K562 (cell line): ENCODE measurements around the gene RNF217. TPM values are rescaled to one million over a fixed set of nuclear protein-coding genes. Genes with fewer than 3 reads are reported as not detected.

Source experiments
- ARHGAP35 ChIP-seq: fragments of 450-650 bp; IDR thresholded peaks from 2 replicates; pipeline ENCODE4 v1.6.1; 2018; ENCODE audit not compliant: partially characterized antibody
- ARID2 ChIP-seq: fragments of 450-650 bp; IDR thresholded peaks from 2 replicates; pipeline ENCODE4 v1.6.1; 2017; ENCODE audit warnings: antibody characterized with exemption, mild to moderate bottlenecking
- ATF1 ChIP-seq, 2 experiments: fragments of 450-650 bp in 1 of 2; IDR thresholded peaks; 2 replicates each; pipeline ENCODE4 v1.6.1; 2016; ENCODE audit warnings: missing compliant biosample characterization in 1 of 2, missing genetic modification characterization in 1 of 2
- BCL6 ChIP-seq: fragments of 250-450 bp; sonication (Bioruptor Pico); IDR thresholded peaks from 2 replicates; pipeline ENCODE4 v1.4.0; 2020
- BCOR ChIP-seq: fragments of 450-650 bp; IDR thresholded peaks from 2 replicates; pipeline ENCODE4 v1.6.1; 2016
- C11orf30 ChIP-seq: fragments of 450-650 bp; IDR thresholded peaks from 2 replicates; pipeline ENCODE4 v1.6.1; 2016; ENCODE audit warnings: low read depth, mild to moderate bottlenecking
- DMBX1 ChIP-seq: fragments of 250-450 bp; sonication (Bioruptor Pico); IDR thresholded peaks from 2 replicates; pipeline ENCODE4 v1.8.0; 2022; ENCODE audit warnings: inconsistent platforms, mild to moderate bottlenecking, moderate library complexity, borderline replicate concordance
- E2F5 ChIP-seq: sonication (generic); formaldehyde crosslinking; IDR thresholded peaks from 2 replicates; pipeline ENCODE4 v1.8.0; 2022; ENCODE audit warnings: mild to moderate bottlenecking, missing genetic modification reagents
- EP400 ChIP-seq: fragments of 450-650 bp; IDR thresholded peaks from 2 replicates; pipeline ENCODE4 v1.6.1; 2017; ENCODE audit warnings: antibody characterized with exemption, mild to moderate bottlenecking, moderate library complexity
- FOS ChIP-seq: IDR thresholded peaks from 3 replicates; pipeline ENCODE4 v1.6.1; 2011; ENCODE audit not compliant: insufficient read length; ENCODE audit errors: extremely low read depth
- FOSL1 ChIP-seq: fragments of 200-800 bp; sonication (Bioruptor generic); conservative IDR thresholded peaks from 2 replicates; pipeline ENCODE4 v1.6.1; 2016; ENCODE audit warnings: missing genetic modification characterization, missing compliant biosample characterization
- GATAD2B ChIP-seq: fragments of 450-650 bp; IDR thresholded peaks from 2 replicates; pipeline ENCODE4 v1.6.1; 2017; ENCODE audit warnings: mild to moderate bottlenecking, borderline replicate concordance
- GMEB1 ChIP-seq: fragments of 250-450 bp; sonication (Bioruptor Pico); IDR thresholded peaks from 2 replicates; pipeline ENCODE4 v1.4.0; 2020; ENCODE audit warnings: mild to moderate bottlenecking
- HLTF ChIP-seq: fragments of 450-650 bp; IDR thresholded peaks from 2 replicates; pipeline ENCODE4 v1.6.1; 2016
- HNRNPK ChIP-seq: fragments of 200-400 bp; formaldehyde crosslinking; IDR thresholded peaks from one replicate; pipeline ENCODE4 v1.6.1; 2018; ENCODE audit warnings: mild to moderate bottlenecking, low read depth, low read length; ENCODE audit not compliant: poor library complexity, severe bottlenecking
- JUN ChIP-seq, 2 experiments: sonication (generic) in 1 of 2; formaldehyde crosslinking in 1 of 2; IDR thresholded peaks; 2 replicates each; pipeline versions ENCODE4 v1.6.1 to v1.8.0; 2012 to 2022; ENCODE audit warnings: borderline replicate concordance in 2 of 2, mild to moderate bottlenecking in 2 of 2, improper control_type of control experiment in 1 of 2, low read depth in 1 of 2, low read length in 1 of 2, missing genetic modification reagents in 1 of 2
- JUND ChIP-seq, 2 experiments: IDR thresholded peaks; 2 replicates in 1 of 2; 3 replicates in 1 of 2; pipeline ENCODE4 v1.6.1; 2011; ENCODE audit warnings: borderline replicate concordance in 2 of 2, low read depth in 2 of 2, low read length in 2 of 2, improper control_type of control experiment in 1 of 2, missing biosample characterization in 1 of 2, missing genetic modification characterization in 1 of 2, missing genetic modification reagents in 1 of 2
- KAT8 ChIP-seq: fragments of 450-650 bp; IDR thresholded peaks from 2 replicates; pipeline ENCODE4 v1.6.1; 2016; ENCODE audit warnings: low read depth, mild to moderate bottlenecking
- MCM3 ChIP-seq: fragments of 450-650 bp; IDR thresholded peaks from 2 replicates; pipeline ENCODE4 v1.6.1; 2016
- NFE2 ChIP-seq: IDR thresholded peaks from 2 replicates; pipeline ENCODE4 v1.6.1; 2014; ENCODE audit warnings: antibody characterized with exemption, low read depth
- NFE2L1 ChIP-seq: fragments of 450-650 bp; IDR thresholded peaks from 2 replicates; pipeline ENCODE4 v1.6.1; 2016; ENCODE audit warnings: missing genetic modification characterization, low read depth, mild to moderate bottlenecking, missing compliant biosample characterization, moderate library complexity, borderline replicate concordance
- OTX1 ChIP-seq: fragments of 450-650 bp; formaldehyde crosslinking; IDR thresholded peaks from 2 replicates; pipeline ENCODE4 v1.4.0; 2022; ENCODE audit warnings: mild to moderate bottlenecking
- PHF20 ChIP-seq: fragments of 450-650 bp; IDR thresholded peaks from 2 replicates; pipeline ENCODE4 v1.6.1; 2018; ENCODE audit not compliant: partially characterized antibody
- PRPF4 ChIP-seq: fragments of 200-400 bp; formaldehyde crosslinking; IDR thresholded peaks from one replicate; pipeline ENCODE4 v1.6.1; 2017; ENCODE audit warnings: low read length, low read depth, mild to moderate bottlenecking; ENCODE audit not compliant: insufficient read depth, poor library complexity, severe bottlenecking
- SOX6 ChIP-seq: fragments of 450-650 bp; IDR thresholded peaks from 2 replicates; pipeline ENCODE4 v1.6.1; 2014; ENCODE audit warnings: mild to moderate bottlenecking
- TAF9B ChIP-seq: fragments of 450-650 bp; IDR thresholded peaks from 2 replicates; pipeline ENCODE4 v1.6.1; 2018; ENCODE audit warnings: mild to moderate bottlenecking; ENCODE audit not compliant: partially characterized antibody
- TEAD4 ChIP-seq, 2 experiments: sonication (generic) in 1 of 2; formaldehyde crosslinking in 1 of 2; IDR thresholded peaks; 2 replicates each; pipeline versions ENCODE4 v1.6.1 to v1.8.0; 2012 to 2022; ENCODE audit warnings: borderline replicate concordance in 1 of 2, inconsistent platforms in 1 of 2, low read length in 1 of 2, mild to moderate bottlenecking in 1 of 2, missing genetic modification reagents in 1 of 2
- ZNF146 ChIP-seq: IDR thresholded peaks from one replicate; pipeline ENCODE4 v1.6.1; 2018; ENCODE audit warnings: missing compliant biosample characterization; ENCODE audit not compliant: unreplicated experiment
- ZNF316 ChIP-seq: fragments of 450-650 bp; IDR thresholded peaks from 2 replicates; pipeline ENCODE4 v1.6.1; 2016
- polyA plus RNA-seq, 8 experiments: library from polyadenylated mRNA; depleted of rRNA in 4 of 8; stranded (reverse) in 5 of 8; unstranded in 3 of 8; fragments of >200 nt; fragmentation: Nextera tagmentation in 2 of 8; fragmentation: Illumina TruSeq in 1 of 8; extraction: Ambion mirVana in 2 of 8; extraction: Trizol in 1 of 8; gene quantifications; 2 replicates each; pipeline versions ENCODE4 v1.2.1 to v1.2.3, GENCODE V29; 2011 to 2014; ENCODE audit warnings: inconsistent platforms in 1 of 8, missing spikeins in 1 of 8
- total RNA-seq, 7 experiments: library from RNA; depleted of rRNA in 6 of 7; stranded (reverse); fragments of >200 nt in 6 of 7; fragmentation: Illumina TruSeq in 2 of 7; extraction: Trizol in 2 of 7; gene quantifications; 2 replicates each; pipeline versions ENCODE4 v1.2.1 to v1.2.3, GENCODE V29; 2011 to 2021; ENCODE audit warnings: low replicate concordance in 1 of 7

The RNF217 gene
- total and polyA plus RNA-seq, 9 of the 15 experiments (the other 6 are each of a cell fraction or from before 2014, with no cell fraction given), result 2.9 to 25.6 (median 12.0) TPM

GRCh38 chr6:124958759-124959354, 3.4 kb upstream of the RNF217 start (continued):
- TF ChIP-seq GMEB1 (CRISPR knock-in tag) (no peak), PRPF4 (no peak), GATAD2B (no peak), JUN (IDR thresholded peaks at IDR 0.05; ENCODE audit: borderline replicate concordance, low read depth, low read length) (0 out of 2 replicates have a peak, but pooled peaks have one; percentile 51), JUN (CRISPR knock-in tag; IDR thresholded peaks at IDR 0.05; ENCODE audit: borderline replicate concordance) (no peak), JUND (IDR thresholded peaks at IDR 0.05; ENCODE audit: borderline replicate concordance, low read depth, low read length) (peak; percentile 95), JUND (tag; IDR thresholded peaks at IDR 0.05; ENCODE audit: borderline replicate concordance, low read depth, low read length) (peak; percentile 95), DMBX1 (no peak), FOS (peak; percentile 8), TAF9B (no peak), FOSL1 (peak; percentile 93), ZNF316 (peak; percentile 95), HNRNPK (no peak), TEAD4 (IDR thresholded peaks at IDR 0.05; ENCODE audit: low read length) (peak; percentile 74), TEAD4 (CRISPR knock-in tag; IDR thresholded peaks at IDR 0.05; ENCODE audit: borderline replicate concordance) (no peak), HLTF (no peak), KAT8 (peak; percentile 45; the same call in 1 of the 2 replicates), PHF20 (no peak), SOX6 (peak; percentile 65; the same call in 1 of the 2 replicates), NFE2 (peak; percentile 79), MCM3 (no peak), ZNF146 (CRISPR knock-in tag) (no peak), C11orf30 (peak; percentile 87), ARID2 (no peak), EP400 (peak; percentile 25; the same call in 1 of the 2 replicates), BCL6 (CRISPR knock-in tag) (no peak), ATF1 (CRISPR knock-in tag; IDR thresholded peaks at IDR 0.05) (no peak), ATF1 (tag; IDR thresholded peaks at IDR 0.05) (peak; percentile 55; the same call in 1 of the 2 replicates), BCOR (no peak), OTX1 (CRISPR knock-in tag) (no peak), ARHGAP35 (no peak), E2F5 (CRISPR knock-in tag) (no peak), NFE2L1 (tag) (0 out of 2 replicates have a peak, but pooled peaks have one; percentile 41)
